HG03378 (cell line): ENCODE measurements around the gene OR1A1.
"Not testable (repeated sequence)": the region's sequence is repeated elsewhere in the genome, so short reads cannot be mapped to it uniquely, and the experiment has no call there.

Experiments used
- ATAC-seq: cut with Tn5 transposase; IDR thresholded peaks from one replicate; pipeline ENCODE4 v1.9.1; 2021; ENCODE audit warnings: mild to moderate bottlenecking, moderate library complexity; ENCODE audit not compliant: unreplicated experiment

The OR1A1 gene

GRCh38 chr17:3207367-3207766 lies at the start of gene OR1A1:
OR1A1 (plus strand) TSS chr17:3207667; CDS start chr17:3215621, 7,954 bp downstream.
- no peak for ATAC-seq

GRCh38 chr17:3167574-3167973 lies 39.9 kb upstream of the OR1A1 start:
- no peak for ATAC-seq

GRCh38 chr17:3189961-3190360 lies 17.5 kb upstream of the OR1A1 start:
- ATAC-seq = no peak

GRCh38 chr17:3197219-3197618 lies 10.2 kb upstream of the OR1A1 start, which contains the start of gene OR1A2:
OR1A2 (plus strand) TSS chr17:3197519; CDS start chr17:3197519, 0 bp downstream.
- no peak for ATAC-seq

GRCh38 chr17:3208484-3208883 lies 1.0 kb downstream of the OR1A1 start:
- no peak for ATAC-seq

GRCh38 chr17:3213001-3213400 lies 5.5 kb downstream of the OR1A1 start:
- no peak for ATAC-seq

GRCh38 chr17:3213587-3213986 lies 6.1 kb downstream of the OR1A1 start:
- no peak for ATAC-seq

- not testable (repeated sequence) for ATAC-seq
Observed at GRCh38 chr17:3219978-3220377, 12.5 kb downstream of the OR1A1 start.

GRCh38 chr17:3221850-3222249 lies 14.4 kb downstream of the OR1A1 start:
- ATAC-seq = no peak

- no peak for ATAC-seq
Observed at GRCh38 chr17:3222505-3222904, 15.0 kb downstream of the OR1A1 start.

GRCh38 chr17:3224721-3225352 lies 17.4 kb downstream of the OR1A1 start:
- ATAC-seq = not testable (repeated sequence)

GRCh38 chr17:3232300-3232699 lies 24.8 kb downstream of the OR1A1 start:
- ATAC-seq = not testable (repeated sequence)

- not testable (repeated sequence) for ATAC-seq
Observed at GRCh38 chr17:3238685-3239084, 31.2 kb downstream of the OR1A1 start.

- ATAC-seq = not testable (repeated sequence)
Observed at GRCh38 chr17:3241044-3241443, 33.6 kb downstream of the OR1A1 start.

GRCh38 chr17:3244841-3245240 lies 37.4 kb downstream of the OR1A1 start:
- ATAC-seq = not testable (repeated sequence)

GRCh38 chr17:3249013-3249412 lies 41.5 kb downstream of the OR1A1 start:
- not testable (repeated sequence) for ATAC-seq

- no peak for ATAC-seq
Observed at GRCh38 chr17:3256575-3256974, 49.1 kb downstream of the OR1A1 start.

GRCh38 chr17:3260163-3260562 lies 52.7 kb downstream of the OR1A1 start:
- ATAC-seq = no peak

- no peak for ATAC-seq
Observed at GRCh38 chr17:3260600-3260999, 53.1 kb downstream of the OR1A1 start.
